ENCODE data around the gene LRRC4.

LRRC4 gene

DNA sequence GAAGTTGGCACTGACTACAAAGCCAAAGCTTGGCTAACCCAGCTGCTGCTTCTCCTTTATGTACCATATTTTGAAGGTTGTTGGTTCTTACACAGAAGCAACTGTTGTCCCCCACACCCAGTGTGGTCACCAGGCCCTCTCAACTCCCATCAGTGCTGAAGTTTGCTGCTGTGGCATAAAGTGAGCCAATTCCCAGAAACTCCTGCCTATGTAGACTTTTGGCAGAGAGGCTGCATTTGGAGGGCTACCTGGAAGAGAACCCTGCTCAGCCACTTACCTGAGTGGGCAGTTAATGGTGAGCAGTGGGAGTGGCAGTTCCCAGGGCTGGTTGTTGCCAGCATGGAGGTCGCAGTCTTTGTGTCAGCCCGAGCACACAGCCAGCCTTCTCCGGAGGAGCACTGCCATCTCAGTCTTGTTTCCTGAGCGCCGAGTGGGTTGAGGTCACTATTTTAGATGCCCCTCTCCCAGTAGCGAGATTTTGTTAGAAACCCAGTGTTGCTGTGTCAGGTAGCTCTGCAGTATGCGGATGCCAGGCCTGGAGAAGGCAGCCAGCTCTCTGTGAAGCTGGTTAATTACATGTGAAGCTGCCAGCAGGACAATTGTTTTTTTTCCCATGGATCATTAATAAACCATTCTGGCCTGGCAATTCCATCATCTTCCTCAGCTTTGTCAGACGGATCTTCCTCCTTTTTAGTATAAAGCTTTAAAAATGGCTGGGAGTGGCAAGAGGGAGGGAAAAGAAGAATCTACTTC, 24.5 kb downstream of the LRRC4 start:
- no peak for DNase-seq (ENCODE audit: low read depth in 2 of 2)

DNA sequence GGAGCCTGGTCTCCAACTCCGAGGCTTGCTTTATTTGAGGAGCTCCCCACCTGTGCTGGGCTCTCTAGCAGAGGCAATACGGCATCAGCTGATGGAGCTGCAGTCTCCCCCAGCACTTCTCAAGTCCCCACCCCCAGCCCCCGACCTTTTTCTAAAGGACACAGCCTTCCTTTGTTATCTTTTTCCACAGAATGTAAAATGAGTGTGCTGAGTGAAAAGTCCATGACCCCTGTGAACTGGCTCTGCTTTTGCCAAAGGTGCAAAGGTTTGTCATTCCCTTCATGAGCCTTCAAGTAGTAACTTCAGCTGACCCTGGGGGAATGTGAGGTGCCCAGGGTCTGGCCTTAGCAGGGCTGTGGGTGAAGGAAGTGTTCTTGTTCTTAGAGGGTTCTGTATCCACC, 25.5 kb downstream of the LRRC4 start:
- no peak for DNase-seq (ENCODE audit: low read depth in 2 of 2)

DNA sequence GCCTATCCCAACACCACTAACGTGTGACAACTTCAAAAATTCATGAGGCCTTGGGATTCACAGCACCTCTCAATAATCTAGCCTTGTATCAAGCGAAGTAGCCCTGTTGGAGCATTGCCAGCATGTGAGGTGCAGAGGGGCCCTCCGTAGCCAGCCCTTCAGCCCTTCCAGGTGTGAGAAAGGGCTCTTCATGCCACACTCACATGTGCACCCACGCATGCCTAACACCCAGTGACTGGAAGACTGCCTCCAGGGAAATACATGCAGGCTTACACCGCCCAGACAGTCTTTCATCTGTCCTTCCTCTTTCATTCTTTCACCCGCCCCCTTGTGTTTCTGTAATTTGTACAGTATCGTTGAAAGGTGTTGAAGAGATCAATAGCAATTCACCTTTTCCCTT, 26.1 kb downstream of the LRRC4 start:
- DNase-seq (ENCODE audit: low read depth in 2 of 2), result no peak

DNA sequence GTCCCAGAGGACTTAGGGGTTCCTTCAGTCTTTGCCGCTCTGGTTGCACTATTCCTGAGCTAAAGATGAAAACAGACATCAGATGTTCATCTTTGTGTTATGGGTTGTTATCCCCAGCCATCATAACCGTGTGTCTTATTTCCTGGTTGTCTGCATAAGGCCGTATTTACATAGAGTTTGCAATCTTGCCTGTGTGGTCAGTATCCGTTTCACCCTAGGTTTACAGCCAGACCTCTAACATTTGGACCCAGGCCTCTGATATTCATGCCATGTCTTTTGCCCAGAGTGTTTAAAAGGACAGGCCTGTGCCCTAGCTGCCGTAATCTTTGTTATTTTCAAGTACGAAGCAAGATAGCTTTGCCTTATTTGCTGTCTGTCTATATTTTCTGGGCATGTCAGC, 26.6 kb downstream of the LRRC4 start:
- no peak for DNase-seq (ENCODE audit: low read depth in 2 of 2)

DNA sequence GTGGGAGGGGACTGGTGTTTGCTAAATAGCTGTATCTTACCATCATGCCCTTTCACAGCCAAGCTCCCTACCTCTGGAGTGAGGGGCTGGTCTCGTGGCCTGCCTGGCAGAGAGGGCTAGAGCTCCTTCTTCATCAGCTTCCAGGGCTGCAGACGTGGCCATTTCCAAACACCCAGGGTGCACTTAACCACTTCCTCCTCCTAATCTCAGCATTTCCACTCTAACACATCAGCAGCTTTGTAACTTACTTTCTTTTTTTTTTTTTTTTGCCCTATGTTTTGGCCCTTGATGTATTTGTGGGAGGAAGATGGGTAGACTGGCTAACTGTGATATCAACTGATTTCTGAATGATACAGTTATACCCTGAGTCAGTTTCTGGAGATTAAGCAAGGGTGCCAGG, 27.4 kb downstream of the LRRC4 start:
- DNase-seq (ENCODE audit: low read depth in 2 of 2), result no peak

DNA sequence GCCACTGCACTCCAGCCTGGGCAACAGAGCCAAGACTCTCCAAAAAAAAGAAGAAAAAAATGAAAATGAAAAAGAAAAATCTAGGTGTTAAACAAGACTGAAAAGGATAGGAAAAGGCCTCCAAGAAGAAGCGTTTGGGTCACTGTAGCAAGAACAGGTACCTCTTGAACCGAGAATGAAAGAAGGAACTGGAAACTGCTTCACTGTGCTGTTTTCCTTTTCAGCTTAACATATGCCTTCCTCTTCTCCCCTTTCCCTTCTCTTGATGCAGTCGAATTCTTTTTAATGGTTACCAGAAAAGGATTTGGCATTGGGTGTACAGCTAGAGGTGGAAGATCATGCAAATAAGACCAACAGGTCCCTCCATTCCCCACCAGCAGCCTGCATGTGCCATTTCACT, 28.1 kb downstream of the LRRC4 start:
- no peak for DNase-seq (ENCODE audit: low read depth in 2 of 2)

DNA sequence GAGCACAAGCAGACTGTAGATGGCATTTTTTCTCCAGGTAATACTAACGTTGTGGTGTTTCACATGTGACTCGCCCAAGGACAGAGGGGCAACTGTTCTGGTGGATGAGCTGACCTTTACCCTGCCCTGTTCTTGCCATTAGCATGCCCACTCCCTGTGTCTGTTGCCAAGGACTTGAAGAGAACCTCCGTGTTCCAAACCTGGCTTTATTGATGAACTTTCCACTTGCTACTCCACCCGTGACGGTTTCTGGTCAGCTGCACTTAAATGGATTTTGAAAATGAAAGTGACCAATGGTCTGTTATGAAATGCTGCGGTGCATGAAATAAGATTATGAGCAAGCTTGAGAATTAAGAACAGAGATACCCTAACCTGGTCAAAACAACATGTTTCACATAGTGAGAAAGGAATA, 30.4 kb downstream of the LRRC4 start:
- DNase-seq (ENCODE audit: low read depth in 2 of 2), result no peak

DNA sequence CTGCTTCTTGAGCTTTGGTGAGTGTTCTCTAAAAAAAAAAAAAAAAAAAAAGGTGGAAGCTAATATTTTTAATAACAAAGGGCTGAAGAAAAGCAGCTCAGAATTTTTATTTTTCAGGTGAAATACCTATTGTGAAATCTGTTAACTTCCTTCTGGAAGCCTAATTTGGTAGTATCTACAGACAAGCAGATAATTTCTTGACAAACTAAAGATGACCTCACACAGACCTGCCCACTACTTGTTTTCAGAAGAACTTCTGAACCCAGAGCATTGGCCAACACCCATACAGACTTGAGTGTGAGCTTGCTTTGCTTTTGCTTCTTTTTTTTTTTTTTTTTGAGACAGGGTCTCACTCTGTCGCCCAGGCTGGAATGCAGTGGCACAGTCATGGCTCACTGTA, 31.2 kb downstream of the LRRC4 start:
- DNase-seq (ENCODE audit: low read depth in 2 of 2), result no peak

DNA sequence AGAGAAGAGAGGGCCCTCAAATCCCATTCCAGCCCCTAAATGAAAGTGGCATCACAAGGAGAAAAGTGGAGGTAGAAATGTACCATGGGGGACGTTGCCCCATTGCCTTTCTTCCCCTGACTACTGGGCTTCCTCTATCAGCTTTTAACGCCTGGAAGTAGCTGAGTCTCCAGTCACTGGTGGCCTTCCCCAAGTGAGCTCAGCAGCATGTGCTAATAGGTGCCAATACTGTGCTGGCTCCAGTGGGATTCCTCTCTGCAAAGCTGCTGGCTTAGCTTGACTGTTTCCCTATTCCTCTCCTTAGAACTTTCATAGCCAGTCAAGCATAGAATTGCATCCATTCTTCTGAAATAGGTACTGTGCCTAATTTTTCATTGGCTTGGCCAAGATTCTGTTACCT, 32.6 kb downstream of the LRRC4 start:
- DNase-seq (ENCODE audit: low read depth in 2 of 2), result no peak

DNA sequence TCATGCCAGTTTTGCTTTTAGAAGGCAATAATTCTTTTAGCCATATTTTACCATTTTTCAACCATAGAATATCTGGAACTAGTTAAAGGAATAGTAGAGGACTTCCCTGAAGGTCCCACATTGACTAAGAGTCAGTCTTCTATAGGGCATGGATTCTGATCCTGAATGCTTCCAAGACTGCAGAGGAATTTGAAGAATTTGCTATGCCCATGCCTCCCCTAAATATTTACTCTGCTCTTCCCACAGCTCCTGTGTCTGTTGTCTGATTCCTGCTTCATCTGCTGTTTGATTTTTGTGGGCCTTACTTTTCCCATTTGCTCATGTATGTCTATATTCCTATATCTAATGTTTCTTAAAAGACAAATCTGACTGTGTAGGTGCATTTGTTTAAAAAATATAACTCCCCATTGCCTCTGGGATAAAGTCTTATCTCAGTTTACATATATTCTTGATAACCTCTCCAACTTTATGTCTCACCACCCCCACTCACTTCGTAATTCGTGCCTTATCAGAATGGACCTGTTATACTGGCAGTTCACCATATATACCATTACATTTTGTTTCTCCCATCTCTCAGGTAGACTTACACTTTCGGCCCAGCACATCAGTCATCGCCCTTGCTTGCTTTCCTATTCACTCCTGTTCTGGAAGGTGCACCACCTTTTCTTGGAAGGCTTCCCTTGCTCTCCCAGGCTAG, 33.9 kb downstream of the LRRC4 start:
- no peak for DNase-seq (ENCODE audit: low read depth in 2 of 2)

DNA sequence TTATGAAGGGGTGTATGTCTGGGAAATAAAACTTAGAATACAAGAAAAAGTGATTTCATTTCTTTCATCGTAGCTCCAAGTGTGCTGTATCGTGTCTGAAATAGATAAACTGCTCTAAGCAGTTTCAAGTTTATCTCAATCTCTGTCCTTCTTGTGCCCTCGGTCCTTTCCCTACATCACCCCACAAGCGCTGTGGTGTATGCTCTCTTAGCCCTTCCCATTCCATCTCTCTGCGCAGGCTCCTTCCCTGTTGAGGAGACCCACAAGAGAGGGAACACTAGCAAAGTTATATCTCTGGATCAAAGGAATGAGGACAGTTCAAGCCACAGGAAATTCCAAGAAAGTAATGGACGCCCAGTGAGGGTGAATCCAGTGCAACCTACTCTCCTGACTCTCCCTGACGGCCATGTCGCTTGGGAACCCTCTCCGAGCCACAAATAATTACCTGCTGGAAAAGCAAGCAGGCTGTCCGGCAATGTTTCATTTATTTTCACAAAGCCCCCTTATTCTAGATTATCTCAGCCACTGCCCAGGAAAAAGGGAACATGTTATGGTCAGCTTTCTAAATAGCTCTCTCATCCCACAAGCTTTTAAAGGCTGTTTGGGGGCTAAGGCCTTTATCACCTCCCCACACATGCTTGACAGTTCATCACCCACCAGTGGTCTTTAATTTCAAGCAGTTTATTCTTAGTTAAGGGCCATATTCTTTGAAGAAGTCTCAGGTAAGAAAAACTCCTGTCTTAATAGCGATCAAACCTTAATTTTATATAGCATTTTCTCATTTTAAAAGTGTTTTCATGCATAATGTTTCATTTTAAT, 34.8 kb downstream of the LRRC4 start:
- no peak for DNase-seq (ENCODE audit: low read depth in 2 of 2)

DNA sequence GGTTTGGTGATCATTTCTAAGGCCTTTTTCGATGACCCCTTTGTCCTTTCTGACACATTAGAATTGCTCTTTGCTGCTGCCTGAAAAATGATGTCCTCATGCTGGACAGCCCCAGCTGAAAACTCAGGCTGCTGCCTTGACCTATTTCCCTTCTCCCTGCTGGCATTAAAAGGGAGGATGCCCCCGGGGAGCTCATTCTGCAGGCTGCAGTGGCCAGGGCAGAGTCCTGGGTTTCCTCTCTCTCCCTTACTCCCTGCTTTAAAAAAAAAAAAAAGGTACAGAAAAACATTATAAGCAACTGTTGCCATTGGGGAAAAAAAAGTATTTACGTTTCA, 35.4 kb downstream of the LRRC4 start:
- no peak for DNase-seq (ENCODE audit: low read depth in 2 of 2)

DNA sequence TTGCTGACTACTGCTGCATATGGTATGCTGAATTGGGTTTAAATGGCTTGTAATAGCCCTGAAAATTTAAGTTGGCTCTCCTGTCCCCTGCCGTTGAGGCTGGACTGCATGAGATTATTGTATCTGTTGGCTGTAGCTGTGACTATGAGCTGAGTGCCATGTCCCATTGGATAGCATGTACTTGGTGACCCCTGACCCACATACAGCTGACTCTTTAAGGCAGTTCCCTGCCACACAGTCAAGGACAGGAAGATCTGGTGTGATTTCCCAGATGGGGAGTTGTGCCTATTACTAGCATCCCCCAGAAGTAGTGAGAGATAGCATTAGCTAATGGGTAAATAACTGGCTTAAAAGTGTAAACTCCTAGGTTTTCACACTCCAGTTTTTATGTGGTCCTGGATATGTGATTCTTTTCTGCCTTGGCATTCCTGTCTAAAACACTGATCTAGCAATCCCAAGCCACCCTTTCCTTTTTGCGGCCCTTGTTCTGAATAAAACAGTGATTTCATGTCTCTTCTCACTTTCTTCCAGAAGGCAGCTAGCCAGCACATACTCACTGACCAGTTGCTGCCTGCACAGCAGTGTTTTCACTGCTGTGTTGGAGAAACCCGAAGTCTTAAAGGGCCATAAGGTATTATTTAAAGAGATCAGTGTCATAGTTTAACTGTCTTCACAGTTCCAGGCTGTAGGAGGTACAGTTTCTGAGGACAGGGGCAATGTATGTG, 35.9 kb downstream of the LRRC4 start:
- DNase-seq (ENCODE audit: low read depth in 2 of 2), result no peak

DNA sequence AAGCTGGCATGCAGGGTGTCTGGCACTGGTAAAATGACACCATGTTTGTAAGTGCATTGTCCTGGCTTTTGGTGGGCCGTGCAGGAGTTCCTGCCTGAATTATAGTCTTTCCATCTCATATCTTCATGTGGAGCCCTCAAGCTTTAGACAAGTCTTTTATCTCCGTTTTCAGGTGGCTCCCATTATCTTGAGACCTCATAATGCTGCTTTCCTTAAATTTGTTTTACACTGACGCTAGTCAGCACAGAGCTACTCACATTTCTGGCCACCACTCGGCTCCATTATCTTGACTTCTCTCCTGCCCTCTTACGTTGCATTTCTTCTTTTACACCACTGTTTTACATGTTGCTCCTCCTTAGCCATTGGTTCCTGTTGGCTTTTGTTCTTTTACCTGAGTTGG, 37.2 kb downstream of the LRRC4 start:
- DNase-seq (ENCODE audit: low read depth in 2 of 2), result no peak

DNA sequence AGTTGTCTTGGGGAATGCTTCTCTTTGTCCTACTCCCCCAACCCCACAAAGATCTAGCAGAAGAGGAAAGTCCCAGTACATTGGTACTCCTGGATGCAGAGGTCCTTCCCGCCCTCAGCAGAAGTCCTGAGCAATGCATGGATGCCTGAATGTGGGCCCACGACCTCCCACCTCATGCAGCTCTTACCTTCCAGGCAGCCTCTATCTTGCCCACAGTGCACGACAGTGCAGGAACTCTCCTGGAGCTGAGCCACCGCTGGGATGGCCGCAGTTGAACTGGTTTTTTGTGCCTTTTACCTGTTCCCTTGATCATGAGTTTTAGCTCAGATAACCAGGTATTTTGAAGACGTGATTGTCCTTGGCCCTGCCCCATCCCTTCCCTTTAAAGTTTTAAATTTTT, 37.9 kb downstream of the LRRC4 start:
- DNase-seq (ENCODE audit: low read depth in 2 of 2), result no peak

DNA sequence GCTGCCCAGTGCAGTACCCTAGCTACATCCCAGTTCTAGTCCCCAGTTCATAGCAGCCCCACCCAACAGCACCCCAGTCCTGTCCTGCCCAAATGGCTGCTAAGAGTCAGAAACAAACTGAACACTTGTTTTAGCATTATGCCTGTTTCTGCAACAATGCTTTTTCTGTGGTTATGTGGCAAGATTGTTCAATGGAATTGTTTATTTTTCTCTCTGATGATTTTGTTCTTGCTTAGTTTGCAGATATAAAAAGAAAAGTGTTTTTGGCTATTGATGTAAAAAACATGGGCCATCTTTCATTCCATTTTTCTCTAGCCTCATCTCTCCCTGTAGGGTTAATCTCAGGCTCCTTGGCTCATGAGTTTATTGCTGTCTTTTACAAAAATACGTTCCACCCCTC, 42.5 kb downstream of the LRRC4 start:
- DNase-seq (ENCODE audit: low read depth in 2 of 2), result no peak

DNA sequence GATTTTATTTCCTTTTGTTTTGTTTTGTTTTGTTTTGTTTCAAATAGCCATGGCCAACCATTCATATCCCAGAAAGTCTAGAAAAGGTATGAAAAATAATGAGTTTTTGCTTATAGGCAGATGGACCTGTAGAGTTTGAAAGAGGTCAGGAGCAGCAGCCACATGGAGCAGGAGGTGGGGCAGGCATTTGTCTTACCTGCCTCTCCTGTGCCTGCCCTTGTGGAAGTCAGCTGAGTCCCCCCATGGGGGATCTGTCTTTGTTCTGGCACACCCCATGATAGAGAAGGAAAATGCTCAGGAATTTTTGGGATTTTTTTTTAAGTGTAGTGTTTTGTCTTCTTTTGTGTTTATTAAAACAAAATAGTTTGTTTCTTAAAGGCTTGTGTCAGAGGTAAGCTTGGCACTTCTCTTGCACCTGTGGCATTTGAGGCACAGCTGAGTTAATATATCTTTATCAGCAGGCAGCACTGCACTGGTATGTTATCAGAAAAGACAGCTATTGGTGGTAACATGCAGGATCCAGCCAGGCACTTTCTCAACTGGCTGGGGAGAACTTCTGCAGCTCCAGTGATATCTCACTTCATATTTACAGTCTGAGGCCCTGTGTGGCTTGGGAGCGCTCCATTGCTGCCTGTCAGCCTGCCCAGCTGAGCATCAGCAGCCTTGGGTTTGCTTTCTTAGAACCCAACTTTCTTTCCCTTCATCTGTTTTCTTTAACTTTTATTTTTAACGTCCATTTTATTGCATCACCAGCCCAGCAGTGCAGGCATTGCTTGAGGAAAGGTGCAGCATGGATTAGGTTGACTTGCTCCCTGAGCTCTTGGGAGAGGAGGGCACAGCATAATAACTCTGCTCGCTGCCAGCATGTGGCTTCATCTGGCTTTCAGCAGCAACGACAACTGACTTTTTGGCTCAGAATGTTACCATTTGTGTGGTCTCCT, 44.4 kb downstream of the LRRC4 start:
- DNase-seq (ENCODE audit: low read depth in 2 of 2), result no peak

DNA sequence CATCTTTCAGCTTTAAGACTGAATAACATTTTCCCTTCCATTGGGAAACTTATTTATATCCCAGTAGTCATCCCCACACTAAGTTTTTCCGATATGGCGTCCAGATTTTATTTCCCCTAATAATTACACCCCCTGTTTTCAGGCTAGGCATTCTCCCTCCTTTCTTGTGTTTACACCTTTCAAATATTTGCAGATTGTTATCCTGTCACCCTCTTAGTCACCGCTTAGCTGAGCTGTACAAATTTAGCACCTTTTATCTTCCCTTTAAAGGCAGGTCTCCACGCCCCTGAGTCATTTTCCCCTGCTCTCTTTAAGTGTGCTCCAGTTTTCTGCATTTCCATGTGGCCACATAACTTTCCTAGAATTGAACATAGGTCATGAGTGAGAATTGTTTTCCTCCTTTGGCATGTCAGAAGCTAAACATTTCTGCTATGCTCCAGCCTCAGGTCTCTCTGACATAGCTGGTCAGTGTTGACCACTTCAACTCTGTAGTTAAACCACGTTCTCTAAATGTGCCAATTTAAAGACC, 47.4 kb downstream of the LRRC4 start:
- DNase-seq (ENCODE audit: low read depth in 2 of 2), result no peak

DNA sequence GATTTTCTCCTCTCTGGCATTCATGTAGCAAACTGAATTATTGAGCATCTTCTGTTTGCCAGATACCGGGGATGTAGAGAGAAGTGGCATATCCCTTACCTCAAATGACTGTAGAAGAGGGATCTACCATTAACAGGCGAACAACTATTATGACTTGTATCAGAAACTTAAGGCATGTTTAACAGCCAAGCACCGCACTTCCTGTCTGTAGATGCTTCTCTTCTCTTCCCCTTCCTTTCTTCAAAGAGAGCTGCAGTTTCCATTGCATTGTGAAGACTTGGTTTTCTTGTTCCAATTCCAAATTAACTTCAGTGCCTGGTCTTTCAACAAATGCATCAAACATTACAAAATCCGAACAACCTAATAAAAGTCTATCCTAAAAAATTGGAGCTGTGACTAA, 49.3 kb downstream of the LRRC4 start:
- DNase-seq (ENCODE audit: low read depth in 2 of 2), result no peak

DNA sequence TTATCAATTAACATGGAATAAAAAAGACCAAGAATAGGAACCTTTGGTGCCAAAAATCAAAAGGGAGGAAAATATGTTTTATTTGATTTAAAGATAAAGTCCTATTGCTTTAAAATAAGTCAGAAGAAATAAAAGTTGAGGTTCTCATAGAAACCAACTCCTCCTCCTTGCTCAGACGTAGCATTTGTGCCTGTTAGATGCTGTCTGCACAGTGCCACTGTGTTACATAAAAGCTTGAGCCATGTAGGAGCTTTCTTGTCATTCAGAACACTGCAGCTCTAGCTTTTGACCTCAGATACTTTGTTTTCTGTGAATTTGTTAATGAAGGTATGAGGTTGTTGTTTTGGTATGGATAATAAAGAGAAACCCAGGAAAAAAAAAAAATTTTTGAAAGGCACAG, 50.3 kb downstream of the LRRC4 start:
- DNase-seq (ENCODE audit: low read depth in 2 of 2), result no peak

DNA sequence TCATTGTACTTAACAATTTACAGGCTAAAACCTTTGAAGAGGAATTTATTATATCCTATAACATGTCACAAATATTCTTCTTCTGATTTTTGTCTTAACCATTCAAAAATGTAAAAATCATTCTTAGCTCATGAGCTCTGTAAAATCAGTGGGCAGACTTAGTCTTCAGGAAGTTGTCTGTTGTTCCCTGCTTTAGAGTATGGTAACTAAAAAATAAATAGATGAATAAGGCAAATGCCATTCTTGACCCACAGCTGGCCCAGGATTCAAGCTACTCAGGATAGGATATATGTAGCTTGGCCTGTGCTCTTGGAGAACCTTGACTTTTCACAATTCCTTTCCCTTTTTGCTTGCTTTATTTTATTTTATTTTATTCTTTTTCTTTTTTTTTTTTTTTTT, 51.5 kb downstream of the LRRC4 start:
- no peak for DNase-seq (ENCODE audit: low read depth in 2 of 2)

All from stimulated activated CD8-positive, alpha-beta memory T cell treated with anti-CD3 and anti-CD28 coated beads, Interleukin-2, amount 100 ng/mL, for 1 hour (primary cell).